B cell (primary cell): ENCODE data around the gene RIC1. TPM values are rescaled to one million over a fixed set of nuclear protein-coding genes. Genes with fewer than 3 reads are reported as not detected.
"Not testable (repeated sequence)": the region's sequence is repeated elsewhere in the genome, so short reads cannot be mapped to it uniquely, and the experiment has no call there.

Source experiments
- ATAC-seq: fragments of 200-7000 bp; cut with Tn5 transposase; one replicate; pipeline ENCODE4 v1.10.0; 2021; ENCODE audit warnings: low read depth, mild to moderate bottlenecking, moderate number of reproducible peaks, moderate library complexity
- CTCF ChIA-PET: fragments of 350-600 bp; sonication (Branson Sonifier 250); formaldehyde crosslinking; loops from one replicate; lab custom pipeline; 2021; ENCODE audit warnings: antibody characterized with exemption, inconsistent platforms; lab: Charles Lee
- POLR2A ChIA-PET: fragments of 350-600 bp; sonication (Branson Sonifier 250); formaldehyde crosslinking; loops from one replicate; lab custom pipeline; 2021; ENCODE audit warnings: antibody characterized with exemption; lab: Charles Lee
- DNase-seq: peaks from one replicate; pipeline ENCODE4 v3.0.0; 2013
- H2AFZ ChIP-seq: 2 replicates; pipeline ENCODE4 v1.6.1; 2012; ENCODE audit warnings: mild to moderate bottlenecking, low read depth, low read length; ENCODE audit not compliant: insufficient read depth, poor library complexity, severe bottlenecking
- H3K27ac ChIP-seq, 2 donors: 1 replicate in 1 of 2; 2 replicates in 1 of 2; pipeline ENCODE4 v1.5.1; 2012 to 2013; ENCODE audit warnings: low read length in 2 of 2, mild to moderate bottlenecking in 2 of 2, moderate library complexity in 1 of 2
- H3K27me3 ChIP-seq, 4 experiments: fragments of 200-600 bp in 1 of 4; sonication (generic) in 1 of 4; replicated peaks in 1 of 4; 1 replicate in 2 of 4; 2 replicates in 2 of 4; pipeline versions ENCODE4 v1.6.1 to v1.7.0; 2013 to 2016; ENCODE audit warnings: low read length in 3 of 4, mild to moderate bottlenecking in 2 of 4, mixed read lengths in 1 of 4, moderate library complexity in 1 of 4; ENCODE audit not compliant: insufficient read depth in 4 of 4, control insufficient read depth in 3 of 4; ENCODE audit errors: control extremely low read depth in 1 of 4
- H3K36me3 ChIP-seq, 2 experiments: replicated peaks in 1 of 2; 1 replicate in 1 of 2; 2 replicates in 1 of 2; pipeline versions ENCODE4 v1.6.1 to v1.7.1; 2013; ENCODE audit warnings: low read length in 1 of 2; ENCODE audit not compliant: insufficient read depth in 2 of 2, control insufficient read depth in 1 of 2; ENCODE audit errors: control extremely low read depth in 1 of 2, extremely low read depth in 1 of 2
- H3K4me1 ChIP-seq, 2 donors: fragments of 200-600 bp in 1 of 2; sonication (generic) in 1 of 2; 1 replicate in 1 of 2; 2 replicates in 1 of 2; pipeline versions ENCODE4 v1.5.1 to v1.6.1; 2013 to 2017; ENCODE audit warnings: low read length in 2 of 2; ENCODE audit not compliant: control insufficient read depth in 2 of 2, insufficient read depth in 2 of 2
- H3K4me2 ChIP-seq: replicated peaks from 2 replicates; pipeline ENCODE3; 2012; ENCODE audit warnings: mild to moderate bottlenecking, low read depth, low read length; ENCODE audit not compliant: poor library complexity, severe bottlenecking
- H3K4me3 ChIP-seq, 5 experiments: fragments of 200-600 bp in 1 of 5; sonication (generic) in 1 of 5; 1 replicate in 3 of 5; 2 replicates in 2 of 5; pipeline versions ENCODE4 v1.5.1 to v1.7.0; 2011 to 2016; ENCODE audit warnings: low read length in 4 of 5, mild to moderate bottlenecking in 4 of 5, low read depth in 2 of 5, control low read depth in 1 of 5, moderate library complexity in 1 of 5; ENCODE audit not compliant: insufficient read depth in 1 of 5; ENCODE audit errors: control extremely low read depth in 1 of 5, extremely low read depth in 1 of 5
- H3K79me2 ChIP-seq: fragments of 200-600 bp; sonication (generic); one replicate; pipeline ENCODE4 v1.6.0; 2016; ENCODE audit warnings: low read length; ENCODE audit not compliant: control insufficient read depth, insufficient read depth
- H3K9ac ChIP-seq: fragments of 200-600 bp; sonication (generic); 2 replicates; pipeline ENCODE4 v1.6.1; 2017; ENCODE audit warnings: mild to moderate bottlenecking, low read length, moderate library complexity
- H3K9me3 ChIP-seq, 3 donors: one replicate each; pipeline versions ENCODE4 v1.6.1 to v1.7.1; 2013; ENCODE audit warnings: low read length in 2 of 3; ENCODE audit not compliant: control insufficient read depth in 2 of 3, insufficient read depth in 1 of 3; ENCODE audit errors: control extremely low read depth in 1 of 3
- H4K20me1 ChIP-seq: 2 replicates; pipeline ENCODE4 v1.6.0; 2012; ENCODE audit warnings: mild to moderate bottlenecking, low read length; ENCODE audit not compliant: insufficient read depth, control insufficient read depth, poor library complexity, severe bottlenecking
- H3K27ac Mint-ChIP-seq: one replicate; pipeline ENCODE4 v1.8.0; 2021; ENCODE audit warnings: mixed read lengths
- H3K27me3 Mint-ChIP-seq: one replicate; pipeline ENCODE4 v1.8.0; 2021; ENCODE audit warnings: mixed read lengths
- H3K4me1 Mint-ChIP-seq: one replicate; pipeline ENCODE4 v1.8.0; 2021; ENCODE audit warnings: mixed read lengths
- H3K4me3 Mint-ChIP-seq: one replicate; pipeline ENCODE4 v1.8.0; 2021; ENCODE audit warnings: mixed read lengths
- H3K9me3 Mint-ChIP-seq: one replicate; pipeline ENCODE4 v1.8.0; 2022; ENCODE audit warnings: mixed read lengths; ENCODE audit not compliant: insufficient read depth
- EZH2 ChIP-seq: IDR thresholded peaks from 2 replicates; pipeline ENCODE4 v1.6.1; 2012; ENCODE audit warnings: borderline replicate concordance, low read depth, mild to moderate bottlenecking, moderate library complexity, low read length; ENCODE audit not compliant: insufficient read depth, poor library complexity, severe bottlenecking
- WGBS: methylation state at CpG from one replicate; pipeline ENCODE4 v1.1.5; 2013; ENCODE audit warnings: missing lambda C conversion rate; ENCODE audit not compliant: insufficient coverage; 5-methylcytosine and 5-hydroxymethylcytosine counted together
- intact Hi-C: fragments of 100-400 bp; cut with micrococcal nuclease; formaldehyde crosslinking; loops from one replicate; pipeline ENCODE4 v1.10.0; 2022
- polyA plus RNA-seq: library from polyadenylated mRNA; depleted of rRNA; stranded (reverse); fragments of >200 nt; gene quantifications from 2 replicates; pipeline ENCODE4 v1.2.3, GENCODE V29; 2012
- total RNA-seq, 2 donors: library from RNA; stranded (reverse); fragments of 120-200 nt in 1 of 2; gene quantifications; 1 replicate in 1 of 2; 2 replicates in 1 of 2; pipeline versions ENCODE4 v1.2.3 to v1.2.4, GENCODE V29; 2013 to 2022
- TF ChIP-seq, protein P1 (sequence below): fragments of 200-600 bp; IDR thresholded peaks from one replicate; pipeline ENCODE4 v1.8.0; 2022; ENCODE audit warnings: antibody characterized with exemption, mild to moderate bottlenecking

Gene RIC1
- total and polyA plus RNA-seq, 2 donors (not counting 1 experiment from before 2014, with no cell fraction given) = 20.7 to 58.8 TPM

GRCh38 chr9:5799314-5799713 is 170.4 kb downstream of the RIC1 start:
- no peak overlapping the region for H3K9ac ChIP-seq
- no peak overlapping the region for H3K4me3 ChIP-seq
- H3K4me3 Mint-ChIP-seq = no peak overlapping the region
- H3K9me3 ChIP-seq = no peaks in the 10 kb centered on the region
- H4K20me1 ChIP-seq = no peaks in the 10 kb centered on the region
- H3K27me3 ChIP-seq = no peaks in the 10 kb centered on the region
- H3K79me2 ChIP-seq = no peaks in the 10 kb centered on the region
- no peak for ATAC-seq
- no peak for DNase-seq
- TF ChIP-seq EZH2 = no peak
- TF ChIP-seq, protein P1, sequence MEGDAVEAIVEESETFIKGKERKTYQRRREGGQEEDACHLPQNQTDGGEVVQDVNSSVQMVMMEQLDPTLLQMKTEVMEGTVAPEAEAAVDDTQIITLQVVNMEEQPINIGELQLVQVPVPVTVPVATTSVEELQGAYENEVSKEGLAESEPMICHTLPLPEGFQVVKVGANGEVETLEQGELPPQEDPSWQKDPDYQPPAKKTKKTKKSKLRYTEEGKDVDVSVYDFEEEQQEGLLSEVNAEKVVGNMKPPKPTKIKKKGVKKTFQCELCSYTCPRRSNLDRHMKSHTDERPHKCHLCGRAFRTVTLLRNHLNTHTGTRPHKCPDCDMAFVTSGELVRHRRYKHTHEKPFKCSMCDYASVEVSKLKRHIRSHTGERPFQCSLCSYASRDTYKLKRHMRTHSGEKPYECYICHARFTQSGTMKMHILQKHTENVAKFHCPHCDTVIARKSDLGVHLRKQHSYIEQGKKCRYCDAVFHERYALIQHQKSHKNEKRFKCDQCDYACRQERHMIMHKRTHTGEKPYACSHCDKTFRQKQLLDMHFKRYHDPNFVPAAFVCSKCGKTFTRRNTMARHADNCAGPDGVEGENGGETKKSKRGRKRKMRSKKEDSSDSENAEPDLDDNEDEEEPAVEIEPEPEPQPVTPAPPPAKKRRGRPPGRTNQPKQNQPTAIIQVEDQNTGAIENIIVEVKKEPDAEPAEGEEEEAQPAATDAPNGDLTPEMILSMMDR = no peak
- WGBS = 32% methylated on average over 4 of the region's 5 CpGs
- H3K27me3 Mint-ChIP-seq = no peaks in the 10 kb centered on the region
- no peak overlapping the region for H3K27ac Mint-ChIP-seq
- H3K9me3 Mint-ChIP-seq = no peaks in the 10 kb centered on the region
- no peak overlapping the region for H2AFZ ChIP-seq
- H3K27ac ChIP-seq = no peak overlapping the region
- no peak overlapping the region for H3K4me2 ChIP-seq
- H3K4me1 ChIP-seq = no peaks in the 10 kb centered on the region
- H3K36me3 ChIP-seq = peaks cover 0 to 3% of the 10 kb centered on the region in 2 experiments
- ChIA-PET POLR2A (no interaction called here), CTCF (interaction anchor here (0.9 to 1.5 kb wide), 3 partner anchors 34 to 254 kb away, joined by 3 to 5 read pairs (median 3); partner anchors contain the start of gene ERMP1)
- intact Hi-C loops = no loop called here
- no peaks in the 10 kb centered on the region for H3K4me1 Mint-ChIP-seq

DNA sequence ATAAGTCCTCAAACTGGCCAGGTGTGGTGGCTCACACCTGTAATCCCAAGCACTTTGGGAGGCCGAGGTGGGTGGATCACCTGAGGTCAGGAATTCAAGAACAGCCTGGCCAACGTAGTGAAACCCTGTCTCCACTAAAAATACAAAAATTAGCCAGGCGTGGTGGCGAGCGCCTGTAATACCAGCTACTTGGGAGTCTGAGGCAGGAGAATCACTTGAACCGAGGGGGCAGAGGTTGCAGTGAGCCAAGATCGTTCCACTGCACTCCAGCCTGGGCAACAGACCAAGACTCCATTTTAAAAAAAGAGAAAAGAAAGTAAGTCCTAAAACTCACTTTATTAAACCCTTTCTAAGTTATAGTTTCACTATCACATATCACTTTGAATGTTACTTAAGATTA is 171.5 kb downstream of the RIC1 start:
- H3K27me3 ChIP-seq, H3K9me3 ChIP-seq, H3K79me2 ChIP-seq, H3K36me3 ChIP-seq, H3K4me1 ChIP-seq, H3K9me3 Mint-ChIP-seq, H3K4me1 Mint-ChIP-seq, DNase-seq, H3K4me2 ChIP-seq, CTCF ChIA-PET, H3K27me3 Mint-ChIP-seq, ATAC-seq, intact Hi-C loops, H3K27ac ChIP-seq, H3K4me3 ChIP-seq, H3K27ac Mint-ChIP-seq, H4K20me1 ChIP-seq, H3K4me3 Mint-ChIP-seq, POLR2A ChIA-PET, H2AFZ ChIP-seq, H3K9ac ChIP-seq: not testable (repeated sequence)
- WGBS = 100% methylated on average over 5 of the region's 7 CpGs
